Activated CD8-positive, alpha-beta memory T cell treated with anti-CD3 and anti-CD28 coated beads, Interleukin-2, amount 50 U/mL, for 24 hours (primary cell): ENCODE data around the gene TBX15.

ENCODE experiments used
- DNase-seq: peaks from one replicate; pipeline ENCODE4 v3.0.0-alpha.2; 2020; ENCODE audit errors: extremely low read depth

The TBX15 gene

GRCh38 chr1:118984722-118985639, 3.2 kb downstream of the TBX15 start:
- DNase-seq, result no peak

- DNase-seq, result no peak
Measured at GRCh38 chr1:118984086-118984721, 3.9 kb downstream of the TBX15 start.

GRCh38 chr1:118983558-118984041, 4.5 kb downstream of the TBX15 start:
- DNase-seq, result no peak

GRCh38 chr1:118982821-118983557, 5.2 kb downstream of the TBX15 start:
- no peak for DNase-seq

GRCh38 chr1:118982266-118982665, 5.9 kb downstream of the TBX15 start:
- DNase-seq, result no peak

GRCh38 chr1:118981436-118981835, 6.7 kb downstream of the TBX15 start:
- no peak for DNase-seq

DNA sequence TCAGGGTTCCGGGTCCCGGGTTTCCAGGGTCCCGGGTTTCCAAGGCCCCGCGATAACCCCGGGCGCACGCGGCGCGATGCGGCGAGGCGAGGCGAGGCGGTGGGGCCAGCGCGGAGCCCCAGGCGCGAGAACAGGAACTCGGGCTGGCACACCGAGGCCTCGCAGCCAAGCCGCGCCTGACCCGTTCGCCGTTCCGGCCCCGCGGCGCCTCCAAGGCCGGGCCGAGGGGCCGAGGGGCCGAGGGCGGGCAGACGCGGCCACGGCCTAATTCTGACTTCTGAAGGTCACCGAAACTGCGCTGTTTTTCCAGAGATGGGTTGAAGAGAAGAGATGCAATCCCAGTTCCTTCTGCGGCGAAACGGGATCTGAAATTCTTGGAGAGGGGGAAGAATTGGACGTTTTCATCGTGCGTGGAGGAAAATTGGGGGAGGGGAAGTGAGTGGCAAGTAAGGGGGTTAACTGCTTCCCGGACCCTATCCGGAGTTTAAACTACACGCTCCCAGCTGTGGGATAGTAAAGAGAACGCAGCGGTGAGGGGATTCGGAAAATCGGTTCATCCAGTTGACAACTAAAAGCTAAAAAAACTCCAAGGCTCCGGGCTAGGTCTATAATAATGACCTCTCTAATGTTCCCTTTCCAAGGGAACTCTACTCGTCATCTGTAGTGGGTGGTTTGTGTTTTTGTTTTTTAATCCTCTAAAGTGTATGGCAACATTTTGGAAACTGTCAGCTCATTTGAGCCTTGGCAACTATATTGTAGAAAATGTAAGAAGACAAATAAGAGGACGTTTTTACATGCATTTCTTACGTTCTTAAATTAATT, 8.2 kb downstream of the TBX15 start:
- DNase-seq, result no peak

GRCh38 chr1:118978914-118979701, 9.0 kb downstream of the TBX15 start:
- no peak for DNase-seq

DNA sequence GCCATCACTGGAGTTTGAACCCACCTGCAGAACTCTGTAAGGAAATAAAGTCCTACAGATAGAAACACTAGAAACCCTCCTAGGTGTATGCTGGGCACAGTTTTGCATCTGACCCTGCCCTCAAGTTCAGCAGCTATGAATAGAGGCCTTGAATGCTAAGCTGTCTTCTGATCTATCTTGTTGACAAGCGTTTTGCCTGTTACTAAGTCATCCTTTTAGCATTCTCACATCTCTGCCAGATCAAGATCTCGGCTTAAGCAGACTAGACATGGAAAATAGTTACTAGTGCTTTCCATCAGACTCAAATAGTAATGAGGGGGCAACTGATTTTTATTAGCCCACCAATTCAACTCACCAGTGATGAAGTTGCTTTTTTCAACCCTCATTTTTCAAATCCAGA, 10.5 kb downstream of the TBX15 start:
- DNase-seq, result no peak

DNA sequence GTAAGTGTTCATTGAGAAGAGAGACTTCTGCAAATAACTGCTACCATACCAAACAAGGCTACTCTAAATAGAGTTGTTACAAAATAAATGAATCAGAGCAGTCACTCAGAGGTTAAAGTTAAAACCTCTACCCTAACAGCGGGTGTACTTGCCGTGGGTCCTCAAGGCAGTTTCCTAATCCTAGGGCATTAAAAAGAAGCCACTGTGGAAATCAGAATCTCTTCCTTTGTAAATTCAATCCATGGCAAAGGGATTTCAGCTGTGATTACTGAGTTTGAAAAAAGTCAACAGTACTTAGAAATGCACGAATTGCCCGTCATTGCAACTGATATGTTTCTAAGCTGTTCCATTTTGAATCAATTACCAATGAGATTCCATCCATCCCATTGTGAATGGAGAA, 13.5 kb downstream of the TBX15 start:
- no peak for DNase-seq

- no peak for DNase-seq
Measured at GRCh38 chr1:118973531-118974137, 14.5 kb downstream of the TBX15 start.

GRCh38 chr1:118973032-118973431, 15.1 kb downstream of the TBX15 start:
- DNase-seq, result no peak

GRCh38 chr1:118970451-118970850, 17.7 kb downstream of the TBX15 start:
- no peak for DNase-seq

- no peak for DNase-seq
Measured at GRCh38 chr1:118963456-118964430, 24.4 kb downstream of the TBX15 start.

GRCh38 chr1:118963138-118963455, 25.0 kb downstream of the TBX15 start:
- no peak for DNase-seq

DNA sequence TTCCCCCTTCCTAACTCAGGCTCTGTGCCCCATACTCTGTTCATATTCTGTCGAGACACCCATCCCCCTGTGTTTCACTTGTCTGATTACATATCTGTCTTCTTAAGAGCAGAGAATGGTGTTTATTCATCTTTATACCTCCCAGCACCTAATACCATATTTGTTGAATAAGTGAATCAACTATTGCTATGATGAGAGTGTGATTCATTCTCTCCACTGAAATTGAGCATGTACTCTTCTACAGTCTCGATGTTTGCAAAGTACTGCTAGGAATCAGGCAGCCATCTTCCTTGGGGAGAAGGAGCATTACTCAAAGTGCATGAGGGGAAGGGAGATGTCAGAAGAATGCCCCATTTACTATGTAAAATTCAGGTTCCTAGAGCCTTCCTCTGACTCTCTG, 27.0 kb downstream of the TBX15 start:
- no peak for DNase-seq

DNA sequence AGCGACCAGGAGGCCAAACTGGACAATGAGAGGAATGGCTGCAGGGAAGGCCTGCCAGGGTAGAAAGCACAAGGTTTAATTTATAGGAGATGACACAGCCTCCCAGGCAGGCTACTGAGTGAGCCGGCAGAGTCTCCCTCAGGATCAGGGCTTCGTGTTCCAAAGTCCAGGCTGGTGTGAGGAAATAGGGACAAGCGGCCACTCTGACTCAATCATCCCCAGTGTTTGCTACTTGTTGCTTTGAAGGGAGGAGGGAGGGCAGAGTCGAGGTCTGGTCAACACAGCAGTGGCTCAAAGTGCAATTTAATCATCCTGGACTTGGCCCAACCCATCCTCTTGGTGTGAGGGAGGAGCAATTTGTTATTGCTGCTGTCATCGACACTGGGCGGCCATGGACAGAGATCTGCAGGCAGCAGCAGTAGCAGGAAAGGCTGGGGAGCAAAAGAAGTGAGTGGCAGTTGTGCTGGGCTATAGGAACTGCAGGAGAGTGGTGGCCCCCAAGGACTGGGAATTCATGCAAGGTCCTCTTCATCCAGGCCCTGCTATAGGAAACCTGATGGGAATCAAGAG, 27.5 kb downstream of the TBX15 start:
- DNase-seq, result no peak

DNA sequence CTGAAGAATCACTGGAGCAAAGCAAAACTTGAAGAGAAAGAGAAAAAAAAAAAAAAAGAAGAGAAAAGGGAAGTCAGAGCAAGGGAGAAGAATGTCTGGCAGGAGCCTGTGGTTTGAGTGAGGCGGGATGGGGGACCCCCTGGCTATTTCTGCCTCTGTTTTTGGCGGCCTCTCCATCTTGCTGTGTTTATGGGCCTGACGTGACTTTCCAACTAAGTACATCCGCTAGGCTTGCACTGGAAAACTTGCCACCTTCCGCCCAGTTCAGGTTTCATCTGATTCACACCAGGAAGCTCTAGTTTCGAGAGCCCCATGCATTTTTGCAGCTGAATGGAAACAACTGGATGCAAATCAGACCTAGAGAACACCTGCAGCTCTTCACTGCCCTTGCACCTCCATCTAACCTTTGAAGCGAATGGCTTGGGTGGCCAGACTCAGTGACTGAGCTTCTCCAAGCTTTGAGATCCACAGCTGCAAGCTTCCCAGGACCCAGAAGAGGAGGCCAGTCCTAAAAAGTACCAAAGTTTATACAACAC, 28.0 kb downstream of the TBX15 start:
- no peak for DNase-seq
